ENCODE data around the gene EWSR1. TPM values are rescaled to one million over a fixed set of nuclear protein-coding genes. Genes with fewer than 3 reads are reported as not detected.

The EWSR1 gene
- total RNA-seq, 1 donor = 139 TPM

GRCh38 chr22:29300467-29300806, 32.4 kb downstream of the EWSR1 start:
- Histone ChIP-seq H3K27me3 (ENCODE audit: insufficient read depth, low read length) (no peaks in the 10 kb centered on the region), H3K79me2 (ENCODE audit: insufficient read depth, low read length) (peaks cover 3% of the 10 kb centered on the region), H3K4me1 (ENCODE audit: insufficient read depth, low read length) (no peaks in the 10 kb centered on the region), H3K36me3 (ENCODE audit: insufficient read depth, low read length) (peaks cover 56% of the 10 kb centered on the region), H3K4me2 (ENCODE audit: insufficient read depth, low read length) (no peak overlapping the region), H4K20me1 (ENCODE audit: insufficient read depth, low read length) (peaks cover 37% of the 10 kb centered on the region), H2AFZ (ENCODE audit: low read length) (no peak overlapping the region), H3K4me3 (ENCODE audit: insufficient read depth, low read length) (no peak overlapping the region), H3K9me3 (ENCODE audit: low read depth, low read length) (no peaks in the 10 kb centered on the region), H3K27ac (ENCODE audit: low read depth, low read length) (no peak overlapping the region)
- peak; percentile 65 for DNase-seq (ENCODE audit: insufficient read length, low spot score, missing footprints)
- TF ChIP-seq CTCF (IDR thresholded peaks at IDR 0.05; ENCODE audit: extremely low read depth, low read depth, low read length) = no peak

GRCh38 chr22:29300807-29301601, 32.9 kb downstream of the EWSR1 start:
- Histone ChIP-seq H3K27ac (ENCODE audit: low read depth, low read length) (no peak overlapping the region), H3K4me1 (ENCODE audit: insufficient read depth, low read length) (no peaks in the 10 kb centered on the region), H3K36me3 (ENCODE audit: insufficient read depth, low read length) (peaks cover 50% of the 10 kb centered on the region), H3K9me3 (ENCODE audit: low read depth, low read length) (no peaks in the 10 kb centered on the region), H3K4me2 (ENCODE audit: insufficient read depth, low read length) (no peak overlapping the region), H4K20me1 (ENCODE audit: insufficient read depth, low read length) (peaks cover 34% of the 10 kb centered on the region), H2AFZ (ENCODE audit: low read length) (no peak overlapping the region), H3K4me3 (ENCODE audit: insufficient read depth, low read length) (no peak overlapping the region), H3K79me2 (ENCODE audit: insufficient read depth, low read length) (no peaks in the 10 kb centered on the region), H3K27me3 (ENCODE audit: insufficient read depth, low read length) (no peaks in the 10 kb centered on the region)
- no peak for TF ChIP-seq CTCF (IDR thresholded peaks at IDR 0.05; ENCODE audit: extremely low read depth, low read depth, low read length)
- peak; percentile 53 for DNase-seq (ENCODE audit: insufficient read length, low spot score, missing footprints)

GRCh38 chr22:29301716-29302401, 33.8 kb downstream of the EWSR1 start:
- H3K4me3 ChIP-seq (ENCODE audit: insufficient read depth, low read length) = no peak overlapping the region
- no peak for TF ChIP-seq CTCF (IDR thresholded peaks at IDR 0.05; ENCODE audit: extremely low read depth, low read depth, low read length)
- H3K4me1 ChIP-seq (ENCODE audit: insufficient read depth, low read length) = no peaks in the 10 kb centered on the region
- H3K27me3 ChIP-seq (ENCODE audit: insufficient read depth, low read length) = no peaks in the 10 kb centered on the region
- DNase-seq (ENCODE audit: insufficient read length, low spot score, missing footprints) = peak; percentile 54
- H4K20me1 ChIP-seq (ENCODE audit: insufficient read depth, low read length) = peaks cover 26% of the 10 kb centered on the region
- no peak overlapping the region for H3K4me2 ChIP-seq (ENCODE audit: insufficient read depth, low read length)
- no peaks in the 10 kb centered on the region for H3K79me2 ChIP-seq (ENCODE audit: insufficient read depth, low read length)
- no peak overlapping the region for H2AFZ ChIP-seq (ENCODE audit: low read length)
- peaks cover 42% of the 10 kb centered on the region for H3K36me3 ChIP-seq (ENCODE audit: insufficient read depth, low read length)
- no peaks in the 10 kb centered on the region for H3K9me3 ChIP-seq (ENCODE audit: low read depth, low read length)
- no peak overlapping the region for H3K27ac ChIP-seq (ENCODE audit: low read depth, low read length)

DNA sequence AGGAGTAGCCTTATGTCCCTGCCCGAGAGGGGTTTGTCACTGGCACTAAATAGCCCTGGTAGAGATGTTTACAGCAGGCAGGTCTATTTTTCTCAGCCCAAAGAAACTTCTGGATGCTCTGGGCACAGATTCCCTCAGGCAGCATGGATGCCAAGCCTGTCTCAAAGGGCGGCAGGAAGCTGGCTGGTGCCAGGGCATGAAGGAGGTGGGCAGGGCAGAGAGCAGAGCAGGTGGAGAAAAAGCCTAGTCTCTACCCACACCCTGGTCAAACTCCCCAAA, 34.3 kb downstream of the EWSR1 start:
- Histone ChIP-seq H2AFZ (ENCODE audit: low read length) (no peak overlapping the region), H3K4me1 (ENCODE audit: insufficient read depth, low read length) (peaks cover 2% of the 10 kb centered on the region), H3K27me3 (ENCODE audit: insufficient read depth, low read length) (no peaks in the 10 kb centered on the region), H4K20me1 (ENCODE audit: insufficient read depth, low read length) (peaks cover 23% of the 10 kb centered on the region), H3K4me2 (ENCODE audit: insufficient read depth, low read length) (no peak overlapping the region), H3K9me3 (ENCODE audit: low read depth, low read length) (no peaks in the 10 kb centered on the region), H3K27ac (ENCODE audit: low read depth, low read length) (no peak overlapping the region), H3K79me2 (ENCODE audit: insufficient read depth, low read length) (peaks cover 2% of the 10 kb centered on the region), H3K36me3 (ENCODE audit: insufficient read depth, low read length) (peaks cover 37% of the 10 kb centered on the region), H3K4me3 (ENCODE audit: insufficient read depth, low read length) (no peak overlapping the region)
- no peak for TF ChIP-seq CTCF (IDR thresholded peaks at IDR 0.05; ENCODE audit: extremely low read depth, low read depth, low read length)
- peak; percentile 68 for DNase-seq (ENCODE audit: insufficient read length, low spot score, missing footprints)
